ENCODE measurements around the gene ABCA8.

Gene ABCA8

DNA sequence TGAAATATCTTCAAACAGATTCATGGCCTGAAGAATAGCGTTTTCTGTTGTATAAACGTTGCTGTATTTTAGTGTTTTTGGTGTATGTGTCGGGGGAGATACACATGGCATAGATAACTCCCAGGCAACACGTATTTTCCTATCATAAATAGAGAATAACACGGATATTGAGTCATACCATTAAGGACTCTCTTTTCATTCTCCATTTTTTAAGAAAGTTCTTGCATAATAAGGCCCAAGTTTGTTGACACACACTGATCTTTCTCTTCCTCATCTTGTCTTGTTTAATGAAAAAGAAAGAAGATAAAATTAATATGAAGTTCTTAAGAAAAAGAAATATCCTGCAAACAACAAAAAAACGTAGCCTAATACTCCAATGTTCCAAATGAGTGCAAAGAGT is 13.4 kb downstream of the ABCA8 start:
- no peak for DNase-seq

DNA sequence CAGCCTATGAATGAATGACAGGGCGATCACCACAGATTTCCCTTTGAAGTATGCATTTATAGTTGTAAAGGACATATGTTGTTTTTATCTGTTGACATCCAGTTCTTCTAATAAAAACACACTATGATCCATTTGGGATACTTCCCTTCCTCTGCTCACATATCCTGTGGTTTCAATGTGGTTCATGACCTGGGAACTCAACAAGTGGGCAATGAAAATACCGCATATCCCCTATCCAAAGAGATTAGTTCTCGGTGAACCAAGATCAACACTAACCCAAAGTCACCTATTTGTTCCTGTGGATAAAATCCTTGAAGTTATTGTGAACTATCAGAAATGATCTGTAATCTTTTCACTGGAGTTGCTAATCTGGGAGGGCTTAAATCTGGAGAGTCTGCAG is 16.0 kb downstream of the ABCA8 start:
- DNase-seq = no peak

DNA sequence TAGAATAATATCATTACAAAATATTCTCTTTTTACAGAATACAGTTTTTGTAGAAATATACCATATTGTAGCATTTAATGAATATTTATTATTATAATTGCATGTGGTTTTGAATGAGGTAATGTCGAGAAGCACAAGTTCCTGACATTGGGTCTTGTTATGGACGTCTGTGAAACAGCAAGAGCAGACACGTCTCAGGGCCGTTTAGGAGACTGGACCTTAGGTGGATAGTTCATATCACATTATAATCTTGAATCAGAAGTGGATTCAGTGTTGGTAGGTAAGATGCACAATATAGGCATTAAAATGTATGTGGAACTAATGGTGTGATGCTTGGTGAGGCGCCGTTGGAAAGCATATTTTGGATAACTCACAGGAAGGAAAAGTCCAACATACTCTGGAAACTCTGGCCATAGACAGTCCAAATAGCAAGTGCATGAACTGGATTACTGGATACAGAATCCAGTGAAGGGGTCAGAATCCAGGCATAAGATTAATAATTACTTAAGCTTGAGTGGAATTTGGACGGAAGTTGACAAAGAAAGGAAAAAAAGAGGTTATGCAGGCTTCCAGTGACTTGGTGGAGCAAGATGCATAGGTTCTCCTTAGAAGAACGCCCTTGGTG is 17.2 kb downstream of the ABCA8 start:
- no peak for DNase-seq

DNA sequence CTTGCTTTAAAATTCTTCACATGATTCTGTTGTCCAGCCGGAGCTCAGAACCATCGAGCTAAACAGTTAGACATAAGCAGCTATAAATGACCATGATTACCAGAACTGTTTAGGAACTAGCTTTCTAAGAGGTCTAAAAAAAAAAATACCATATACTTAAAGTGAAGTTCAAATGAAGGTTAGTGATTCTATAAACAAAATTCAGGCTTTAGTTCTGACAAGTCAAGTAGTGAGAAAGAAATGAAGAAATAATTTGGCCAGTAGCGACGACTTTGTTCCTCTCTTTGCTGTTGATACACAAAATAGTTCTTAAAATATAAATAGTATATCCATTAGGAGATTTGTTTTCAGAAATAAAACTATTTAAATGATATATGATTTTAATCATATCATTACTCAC is 27.7 kb downstream of the ABCA8 start:
- no peak for DNase-seq

DNA sequence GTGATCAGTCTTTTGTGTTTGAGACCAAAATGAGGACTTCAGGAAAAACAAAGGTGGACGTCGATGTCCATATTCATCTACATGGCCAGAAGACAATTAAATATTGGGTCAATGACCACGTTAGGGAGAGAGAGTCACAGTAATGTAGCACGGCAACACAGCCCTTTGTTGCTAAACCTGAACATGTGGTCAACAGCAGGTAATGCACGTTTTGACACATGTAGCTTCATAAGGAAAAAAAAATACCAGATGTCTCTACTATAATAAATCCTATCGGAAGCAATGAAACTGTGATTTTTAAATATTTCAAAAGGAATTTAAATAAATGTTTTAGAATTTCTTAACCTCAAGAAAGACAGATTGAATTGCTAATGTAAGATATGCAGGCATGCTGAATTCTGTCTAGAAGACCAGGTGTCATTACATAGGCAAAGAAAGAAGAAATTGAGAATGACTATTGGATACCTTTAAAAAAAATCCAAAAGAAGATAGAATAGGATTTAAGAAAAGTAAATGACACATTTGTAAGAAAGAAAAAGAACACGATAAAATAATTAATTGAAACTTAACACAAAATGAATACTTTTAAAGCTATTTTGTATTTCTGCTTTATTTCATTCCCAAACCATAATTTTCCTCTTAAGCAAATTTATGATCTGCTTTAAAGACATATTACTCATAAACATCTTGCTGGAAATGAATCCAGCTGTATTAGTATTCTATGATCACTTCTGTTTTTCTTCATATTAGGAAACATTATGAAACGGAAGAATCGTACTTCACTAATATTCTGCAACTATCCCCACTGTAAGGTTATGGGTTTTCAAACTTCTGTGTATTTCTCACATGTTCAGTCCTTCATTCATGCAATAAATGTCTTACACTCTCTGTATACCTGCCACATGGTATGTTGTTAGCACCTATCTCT is 30.1 kb downstream of the ABCA8 start:
- DNase-seq = no peak

DNA sequence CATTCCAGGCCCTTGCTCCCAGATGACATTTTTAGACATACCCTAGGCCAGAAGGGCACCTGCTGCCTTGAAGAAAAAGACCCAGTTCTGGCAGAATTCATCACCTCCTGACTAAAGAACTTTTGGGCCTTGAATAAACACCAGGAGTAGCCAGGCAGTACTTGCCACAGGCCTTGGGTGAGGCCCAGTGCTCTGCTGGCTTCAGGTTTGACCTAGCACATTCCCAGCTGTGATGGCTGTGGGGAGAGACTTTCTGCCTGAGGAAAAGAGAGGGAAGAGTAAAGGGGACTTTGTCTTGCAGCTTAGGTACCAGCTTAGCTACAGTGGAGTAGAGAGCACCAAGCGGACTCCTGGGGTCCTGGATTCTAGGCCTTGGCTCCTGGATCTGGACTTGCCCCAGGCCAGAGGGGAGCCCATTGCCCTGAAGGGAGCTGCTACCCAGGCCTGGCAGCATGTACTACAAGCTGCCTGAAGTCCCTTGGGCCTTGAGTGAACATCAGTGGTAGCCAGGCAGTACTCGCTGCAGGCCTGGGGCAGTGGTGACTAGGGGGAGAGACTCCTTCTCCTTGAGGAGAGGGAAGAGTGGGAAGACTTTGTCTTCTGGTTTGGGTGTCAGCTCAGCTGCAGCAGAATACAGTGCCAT is 44.3 kb downstream of the ABCA8 start:
- DNase-seq = no peak

DNA sequence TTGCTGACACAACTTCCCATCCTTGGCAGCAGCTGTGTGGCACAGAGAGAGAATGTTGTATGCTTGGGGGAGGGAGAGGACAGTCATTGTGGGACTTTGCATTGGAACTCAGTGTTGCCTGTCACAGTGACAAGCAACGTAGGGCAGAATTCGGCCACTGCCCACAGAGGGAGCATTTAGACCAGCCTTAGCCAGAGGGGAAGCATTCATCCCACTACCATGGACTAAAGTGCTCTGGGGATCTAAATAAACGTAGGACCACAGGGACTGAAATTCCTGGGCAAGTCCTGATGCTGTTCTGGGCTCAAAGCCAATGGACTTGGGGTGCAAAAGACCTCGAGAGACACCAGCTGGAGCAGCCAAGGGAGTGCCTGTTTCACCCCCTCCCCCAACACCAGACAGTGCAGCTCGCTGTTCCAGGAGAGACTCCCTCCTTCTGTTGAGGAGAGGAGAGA is 44.9 kb downstream of the ABCA8 start:
- DNase-seq = no peak

DNA sequence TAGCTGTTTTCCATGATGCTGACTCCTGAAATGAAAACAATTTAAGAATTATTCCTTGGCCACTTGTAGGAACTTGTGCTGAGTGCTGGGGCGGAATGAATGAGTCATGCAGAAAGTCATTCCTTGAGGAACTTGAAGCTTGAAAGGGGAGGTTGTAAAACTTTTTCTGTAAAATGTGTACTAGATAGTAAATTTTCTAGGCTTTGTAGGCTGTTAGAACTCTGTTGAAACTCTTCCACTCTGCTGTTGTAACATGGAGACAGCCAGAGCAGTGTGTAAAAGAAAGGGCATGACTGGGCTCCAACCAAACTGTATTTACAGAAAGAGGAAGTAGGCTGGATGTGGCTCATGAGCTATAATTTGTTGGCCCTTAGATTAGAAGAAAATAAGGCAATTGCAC is 46.1 kb downstream of the ABCA8 start:
- DNase-seq = no peak

DNA sequence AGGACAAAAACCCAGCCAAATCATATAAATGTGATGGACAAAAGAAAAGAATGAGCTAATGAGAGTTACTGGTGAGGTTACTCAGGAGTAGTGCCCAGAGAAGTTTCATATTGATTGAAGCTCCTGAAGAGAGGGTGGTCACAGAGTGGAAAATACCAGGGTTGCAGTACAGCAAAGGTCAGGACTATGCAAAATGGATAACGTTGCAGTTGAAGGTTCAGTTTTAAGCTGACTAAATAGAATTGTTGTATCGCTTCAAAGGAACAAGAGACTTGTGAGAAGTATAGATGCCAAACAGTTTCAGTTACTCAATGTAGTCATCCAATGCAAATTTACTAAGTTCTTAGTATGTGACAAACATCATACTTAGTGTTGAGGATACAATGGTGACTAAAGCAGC is 47.1 kb downstream of the ABCA8 start:
- DNase-seq = no peak

DNA sequence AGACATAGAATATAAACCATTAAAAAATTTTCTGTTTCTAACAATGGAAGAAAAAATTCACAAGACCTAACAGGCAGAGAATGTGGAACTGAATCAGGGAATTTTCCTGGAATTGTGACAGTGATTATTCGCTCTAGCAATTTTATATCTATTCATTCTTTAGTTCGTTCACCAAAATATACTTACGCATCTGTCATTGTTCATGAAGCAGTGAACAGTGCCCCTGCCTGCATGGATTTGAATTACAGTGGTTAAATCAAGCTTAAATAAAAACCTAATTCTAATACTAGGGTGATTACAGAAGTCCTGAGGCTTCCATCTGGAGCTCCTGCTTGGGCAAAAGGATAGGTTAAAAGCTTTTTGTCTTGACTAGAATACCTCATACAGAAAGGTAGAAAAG is 48.6 kb downstream of the ABCA8 start:
- no peak for DNase-seq

DNA sequence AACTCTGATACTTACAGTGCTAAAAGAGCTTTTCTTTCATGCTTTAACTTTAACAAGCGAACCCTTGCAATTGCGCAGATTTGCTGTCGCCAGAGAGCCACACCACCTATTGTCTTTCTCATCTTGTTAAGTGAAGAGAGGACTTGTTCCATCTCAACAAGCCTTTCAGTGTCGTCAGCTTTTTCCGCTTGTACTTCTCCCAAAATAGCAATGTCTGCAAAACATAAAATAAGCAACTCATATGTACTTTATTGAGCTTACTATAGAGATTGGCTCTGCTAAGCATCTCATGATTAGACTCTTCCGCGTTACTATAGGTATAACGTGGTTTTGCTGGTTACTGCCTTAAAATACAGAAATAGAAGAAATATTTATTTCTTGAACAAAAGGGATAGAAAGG is 51.9 kb downstream of the ABCA8 start:
- no peak for DNase-seq

DNA sequence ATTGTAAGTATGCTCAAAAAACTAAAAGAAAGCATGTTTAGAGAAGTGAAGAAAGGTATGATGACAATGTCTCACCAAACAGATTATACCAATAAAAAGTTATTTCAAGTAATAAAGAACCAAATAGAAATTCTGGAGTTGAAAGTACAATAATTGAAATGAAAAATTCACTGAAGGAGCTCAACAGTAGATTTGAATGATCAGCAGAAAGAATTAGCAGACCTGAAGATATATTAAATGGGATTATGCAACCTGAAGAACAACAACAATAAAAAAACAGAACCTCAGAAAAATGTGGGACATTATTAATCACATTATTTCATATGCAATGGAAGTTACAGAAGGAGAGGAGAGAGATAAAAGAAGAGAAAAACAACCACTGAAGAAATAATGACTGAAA is 57.6 kb downstream of the ABCA8 start:
- DNase-seq = no peak

DNA sequence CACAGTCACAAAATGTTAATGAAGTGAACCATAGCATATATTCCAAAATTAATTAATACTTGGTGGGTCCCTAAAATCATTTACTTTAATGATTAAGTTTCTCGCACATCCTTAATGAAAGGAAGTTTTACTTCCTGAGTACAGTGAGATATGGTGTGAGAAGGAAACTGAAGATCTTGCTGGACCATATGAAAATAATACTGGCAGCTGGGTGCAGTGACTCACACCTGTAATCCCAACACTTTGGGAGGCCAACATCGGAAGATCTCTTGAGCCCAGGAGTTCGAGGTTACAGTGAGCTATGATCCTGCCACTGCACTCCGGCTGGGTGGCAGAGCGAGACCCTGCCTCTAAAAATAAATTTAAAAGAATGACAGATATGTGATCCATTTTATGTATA is 62.5 kb downstream of the ABCA8 start:
- DNase-seq = no peak

DNA sequence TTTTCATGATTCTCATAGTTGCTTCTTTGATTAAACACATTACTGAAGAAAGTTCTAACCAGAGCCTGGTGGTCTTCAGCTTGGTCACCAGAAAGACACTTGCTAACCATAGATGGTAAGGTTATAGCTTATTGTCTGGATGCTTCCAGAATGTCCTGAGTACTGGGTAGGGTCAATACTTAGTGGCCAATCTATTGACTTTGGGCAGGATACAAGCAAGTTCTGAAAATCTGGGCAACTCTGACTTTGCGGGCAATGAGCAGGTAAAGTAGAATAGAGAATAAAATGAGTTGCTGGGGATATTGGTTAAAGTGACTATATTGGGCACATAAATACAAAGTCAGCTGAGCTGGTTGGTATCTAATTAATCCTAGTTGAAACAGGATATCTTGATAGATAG is 63.0 kb downstream of the ABCA8 start:
- DNase-seq = no peak

DNA sequence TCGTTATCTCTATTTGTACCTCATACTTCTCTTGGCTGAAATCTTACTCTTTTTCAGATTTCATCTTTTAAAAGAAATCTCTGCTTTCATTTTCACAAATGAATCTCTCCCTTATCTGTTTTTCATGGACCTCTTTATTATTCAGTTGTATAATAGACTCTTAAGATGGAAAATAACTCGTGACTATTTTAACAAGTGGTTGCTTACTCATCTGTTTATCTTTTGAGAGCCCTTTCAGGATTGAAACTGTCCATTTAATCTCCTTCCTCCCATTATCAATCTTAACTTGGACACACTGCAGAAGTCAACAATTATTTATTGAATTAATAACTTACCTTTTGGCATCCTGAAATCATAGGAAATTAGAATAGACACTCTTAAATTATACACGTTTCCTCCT is 68.8 kb downstream of the ABCA8 start:
- no peak for DNase-seq

DNA sequence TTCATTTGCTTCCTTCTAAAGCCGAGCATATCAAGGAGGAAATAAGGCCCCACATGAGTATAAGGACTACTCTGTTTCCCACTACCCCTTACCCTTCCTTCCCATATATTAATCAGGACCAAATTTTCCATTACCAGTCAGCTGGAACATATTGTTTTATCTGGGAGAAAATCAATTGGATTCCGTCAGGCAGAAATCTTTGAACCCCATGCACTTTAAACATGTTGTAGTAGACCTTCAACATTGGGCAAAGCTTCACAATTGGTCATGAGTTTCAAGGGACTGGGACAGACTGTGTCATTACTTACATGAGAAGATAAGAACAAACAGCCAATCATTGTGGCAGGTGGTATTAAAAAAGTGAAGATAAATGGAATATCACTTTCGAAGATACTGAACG is 70.3 kb downstream of the ABCA8 start:
- DNase-seq = no peak

DNA sequence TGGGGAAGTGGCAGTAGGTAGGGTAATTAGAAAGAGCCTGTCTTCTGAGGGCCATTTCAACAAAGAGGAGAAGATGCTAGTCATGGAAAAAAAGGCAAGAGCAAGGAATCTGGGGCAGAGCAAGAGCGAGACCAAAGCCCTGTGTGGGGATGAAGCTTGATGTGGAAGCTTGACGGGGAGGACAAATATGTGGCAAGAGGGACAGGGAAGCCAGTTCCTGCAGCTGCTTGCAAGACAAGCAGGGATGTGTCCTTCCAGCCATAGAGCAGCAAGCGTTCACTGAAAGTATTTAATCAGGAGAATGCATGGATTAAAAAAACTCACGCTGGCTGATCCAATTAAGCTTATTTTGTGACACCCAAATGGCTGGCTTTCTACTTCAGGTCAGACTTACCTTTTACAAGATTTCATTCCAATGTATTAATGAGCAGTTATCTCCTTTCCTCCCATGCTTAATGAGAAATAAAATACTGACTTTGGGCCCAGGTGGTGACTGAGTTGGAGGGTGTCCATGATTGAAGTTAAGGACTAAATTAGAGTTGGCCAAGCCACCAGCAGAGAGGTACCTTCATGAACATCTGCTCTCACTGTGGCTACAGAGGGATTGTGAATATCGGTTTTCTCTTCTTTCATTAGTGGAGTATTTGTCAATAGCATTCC is 76.8 kb downstream of the ABCA8 start:
- DNase-seq = no peak

DNA sequence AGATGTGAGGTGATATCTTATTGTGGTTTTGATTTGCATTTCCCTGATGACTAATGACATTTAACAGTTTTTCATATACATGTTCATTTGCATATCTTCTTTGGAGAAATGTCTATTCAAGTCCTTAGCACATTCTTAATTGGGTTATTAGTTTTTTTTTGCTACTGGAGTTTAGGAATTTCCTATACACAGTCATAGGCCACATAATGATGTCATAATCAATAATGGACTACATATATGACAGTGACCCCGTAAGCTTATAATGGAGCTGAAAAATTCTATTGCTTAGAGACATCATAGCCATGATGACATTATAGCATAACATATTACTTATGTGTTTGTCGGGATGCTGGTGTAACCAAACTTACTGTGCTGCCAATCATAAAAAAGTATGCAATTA is 83.7 kb downstream of the ABCA8 start:
- no peak for DNase-seq

DNA sequence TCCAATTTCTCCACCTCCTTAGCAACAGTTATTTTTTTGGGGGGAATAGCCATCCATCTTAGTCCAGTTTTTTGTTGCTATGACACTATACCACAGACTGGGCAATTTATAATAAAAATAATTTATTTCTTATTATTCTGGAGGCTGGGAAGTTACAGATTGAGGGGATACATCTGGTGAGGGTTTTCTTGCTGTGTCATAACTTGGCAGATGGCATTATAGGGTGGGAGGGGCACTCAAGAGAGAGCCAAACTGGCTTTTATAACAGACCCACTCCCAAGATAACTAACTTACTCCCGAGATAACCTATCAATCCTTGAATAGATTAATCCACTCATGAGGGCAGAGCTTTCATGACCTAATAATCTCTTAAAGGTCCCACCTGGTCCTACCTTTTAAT is 84.2 kb downstream of the ABCA8 start:
- DNase-seq = no peak

DNA sequence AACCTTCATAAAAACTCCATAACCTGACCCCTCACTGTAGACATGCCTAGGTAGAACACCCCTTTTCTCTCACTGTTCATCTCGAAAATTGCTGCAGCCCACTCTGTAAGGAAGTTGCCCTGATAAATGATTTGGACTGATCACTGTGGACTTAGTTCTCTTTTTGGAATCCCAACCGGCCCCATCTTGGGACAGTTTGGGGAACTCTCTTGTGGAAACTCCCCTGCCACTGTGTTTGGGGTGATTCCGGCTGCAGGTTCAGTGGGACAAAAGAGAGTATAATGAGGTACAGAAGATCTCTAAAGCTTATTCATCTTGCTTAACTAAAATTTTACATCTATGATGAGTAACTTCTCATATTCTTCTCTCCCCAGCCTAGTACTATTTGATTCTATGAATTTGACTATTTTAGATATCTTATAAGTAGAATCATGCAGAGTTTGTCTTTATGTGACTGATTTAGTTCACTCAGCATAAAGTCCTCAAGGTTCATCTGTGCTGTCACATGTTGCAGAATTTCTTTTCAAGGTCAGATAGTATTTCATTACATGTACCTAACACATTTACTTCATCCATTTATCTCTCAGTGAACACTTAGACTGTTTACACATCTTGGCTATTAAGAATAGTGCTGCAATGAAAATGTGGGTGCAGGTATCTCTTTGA is 84.9 kb downstream of the ABCA8 start:
- DNase-seq = no peak

DNA sequence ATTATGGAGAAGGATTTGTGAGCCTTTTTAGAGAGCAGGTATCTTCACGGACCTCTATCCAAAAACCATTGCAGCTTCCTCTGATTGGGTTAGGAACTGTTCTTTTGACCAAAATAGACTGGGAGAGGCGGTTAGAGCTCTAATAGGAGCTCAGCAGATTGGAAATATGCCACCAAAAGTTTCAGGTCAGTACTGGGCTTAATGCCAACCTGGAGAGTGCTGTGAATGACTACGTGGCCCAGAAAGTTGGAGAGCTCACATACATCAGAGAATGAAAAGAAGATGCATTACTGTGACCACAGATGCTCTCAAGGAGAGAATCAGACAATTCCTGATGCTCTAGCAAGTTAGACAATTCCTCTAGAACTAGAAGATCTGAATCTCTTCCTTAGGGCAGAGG is 86.5 kb downstream of the ABCA8 start:
- DNase-seq = no peak

DNA sequence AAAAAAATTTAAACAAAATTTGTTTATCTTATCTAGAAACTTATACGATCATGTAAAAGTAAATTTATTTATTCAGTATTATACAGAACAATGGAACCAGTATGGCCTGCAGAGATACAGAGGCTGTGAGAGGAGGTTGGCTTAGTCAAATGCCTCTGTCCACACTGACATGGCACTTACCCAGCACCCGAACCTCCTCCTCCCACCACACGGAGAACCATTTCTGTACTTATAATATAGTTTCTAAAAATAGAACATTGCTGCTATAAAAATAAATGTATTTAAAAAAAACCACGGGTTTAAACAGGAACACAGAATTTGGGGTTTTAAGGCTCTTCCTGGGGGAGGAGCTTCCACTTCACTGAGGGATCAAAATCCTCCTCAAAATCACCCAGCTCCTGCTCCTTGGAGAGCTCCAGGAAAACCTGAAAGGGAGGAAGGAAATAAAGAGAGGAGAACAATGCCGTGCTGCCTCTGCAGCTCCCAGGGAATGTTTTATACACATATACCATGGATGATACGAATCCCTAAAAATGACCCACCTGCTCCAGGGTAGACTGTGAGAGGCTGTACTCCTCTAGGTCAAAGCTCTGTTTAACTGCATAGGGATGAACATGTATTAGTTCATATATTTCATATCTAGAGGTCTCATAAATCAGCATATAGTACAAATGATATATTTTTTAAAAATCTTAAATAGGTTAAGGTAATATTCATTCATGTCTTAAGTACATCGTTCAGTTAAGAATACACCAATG is 87.3 kb downstream of the ABCA8 start:
- no peak for DNase-seq
